HG03442 (cell line): Measurements from ENCODE around the gene INSIG2.

Experiments
- ATAC-seq: cut with Tn5 transposase; IDR thresholded peaks from one replicate; pipeline ENCODE4 v1.9.1; 2021; ENCODE audit warnings: mild to moderate bottlenecking, moderate library complexity; ENCODE audit not compliant: unreplicated experiment

Gene INSIG2

GRCh38 chr2:118088051-118089024 lies at the start of gene INSIG2:
Gene INSIG2, plus strand, starts transcription at chr2:118088471. Its CDS starts 8,086 bp downstream, at chr2:118096557.
- peak; percentile 95 for ATAC-seq

- no peak for ATAC-seq
Observed at GRCh38 chr2:118040891-118041290, 47.4 kb upstream of the INSIG2 start.

- ATAC-seq, result no peak
Observed at GRCh38 chr2:118044103-118044716, 44.1 kb upstream of the INSIG2 start.

GRCh38 chr2:118044854-118045253 lies 43.4 kb upstream of the INSIG2 start:
- ATAC-seq, result no peak

GRCh38 chr2:118045286-118045685 lies 43.0 kb upstream of the INSIG2 start:
- no peak for ATAC-seq

GRCh38 chr2:118046634-118047210 lies 41.5 kb upstream of the INSIG2 start:
- no peak for ATAC-seq

- no peak for ATAC-seq
Observed at GRCh38 chr2:118047380-118047826, 40.9 kb upstream of the INSIG2 start.

GRCh38 chr2:118048401-118048800 lies 39.9 kb upstream of the INSIG2 start:
- no peak for ATAC-seq

GRCh38 chr2:118049140-118049815 lies 39.0 kb upstream of the INSIG2 start:
- ATAC-seq, result no peak

GRCh38 chr2:118049816-118050140 lies 38.5 kb upstream of the INSIG2 start:
- ATAC-seq, result peak; percentile 77

GRCh38 chr2:118050386-118050785 lies 37.9 kb upstream of the INSIG2 start:
- ATAC-seq, result no peak

- ATAC-seq, result no peak
Observed at GRCh38 chr2:118050974-118051373, 37.3 kb upstream of the INSIG2 start.

GRCh38 chr2:118051826-118052358 lies 36.4 kb upstream of the INSIG2 start:
- ATAC-seq, result no peak

GRCh38 chr2:118052474-118052873 lies 35.8 kb upstream of the INSIG2 start:
- no peak for ATAC-seq

GRCh38 chr2:118053681-118054080 lies 34.6 kb upstream of the INSIG2 start:
- ATAC-seq, result no peak

GRCh38 chr2:118054213-118055008 lies 33.9 kb upstream of the INSIG2 start:
- ATAC-seq, result no peak

- ATAC-seq, result peak; percentile 72
Observed at GRCh38 chr2:118055512-118056164, 32.6 kb upstream of the INSIG2 start.

- peak; percentile 92 for ATAC-seq
Observed at GRCh38 chr2:118056165-118056534, 32.1 kb upstream of the INSIG2 start.

- no peak for ATAC-seq
Observed at GRCh38 chr2:118056801-118057200, 31.5 kb upstream of the INSIG2 start.

- no peak for ATAC-seq
Observed at GRCh38 chr2:118058951-118059350, 29.3 kb upstream of the INSIG2 start.
